ENCODE results near the gene ACVR1.

The ACVR1 gene

GRCh38 chr2:157747695-157748370, 128.3 kb downstream of the ACVR1 start:
- H3K4me3 ChIP-seq (ENCODE audit: low read depth, low read length) = no peak overlapping the region
- ChIA-PET POLR2A (interaction anchor here (0.6 to 1.4 kb wide), 4 partner anchors 14 to 129 kb away, joined by 3 to 5 read pairs (median 3); partner anchors contain the start of gene ACVR1), CTCF (interaction anchor here (1.3 to 1.8 kb wide), 2 partner anchors 441 to 443 kb away, joined by 3 to 5 read pairs; no protein-coding TSS in a partner anchor)
- peak; percentile 76 for DNase-seq (ENCODE audit: low read depth, low spot score)
- no peak for TF ChIP-seq CTCF (IDR thresholded peaks at IDR 0.05; ENCODE audit: insufficient read depth, low read length, missing control alignments)

- TF ChIP-seq CTCF (IDR thresholded peaks at IDR 0.05; ENCODE audit: insufficient read depth, low read length, missing control alignments) = no peak
- no peak overlapping the region for H3K4me3 ChIP-seq (ENCODE audit: low read depth, low read length)
- no peak for DNase-seq (ENCODE audit: low read depth, low spot score)
- ChIA-PET POLR2A (interaction anchor here (0.6 to 1.4 kb wide), 4 partner anchors 14 to 129 kb away, joined by 3 to 5 read pairs (median 3); partner anchors contain the start of gene ACVR1), CTCF (interaction anchor here (1.3 to 1.8 kb wide), 2 partner anchors 440 to 442 kb away, joined by 3 to 5 read pairs; no protein-coding TSS in a partner anchor)
Measured at GRCh38 chr2:157747280-157747679, 128.8 kb downstream of the ACVR1 start.

- ChIA-PET POLR2A (no interaction called here), CTCF (no interaction called here)
- DNase-seq (ENCODE audit: low read depth, low spot score) = peak; percentile 23
- TF ChIP-seq CTCF (IDR thresholded peaks at IDR 0.05; ENCODE audit: insufficient read depth, low read length, missing control alignments) = no peak
- H3K4me3 ChIP-seq (ENCODE audit: low read depth, low read length) = no peak overlapping the region
Measured at GRCh38 chr2:157746234-157746950, 129.7 kb downstream of the ACVR1 start.

GRCh38 chr2:157744571-157745076, 131.5 kb downstream of the ACVR1 start:
- CTCF ChIA-PET = no interaction called here
- no peak for DNase-seq (ENCODE audit: low read depth, low spot score)
- POLR2A ChIA-PET = no interaction called here
- no peak overlapping the region for H3K4me3 ChIP-seq (ENCODE audit: low read depth, low read length)
- no peak for TF ChIP-seq CTCF (IDR thresholded peaks at IDR 0.05; ENCODE audit: insufficient read depth, low read length, missing control alignments)

- no peak for TF ChIP-seq CTCF (IDR thresholded peaks at IDR 0.05; ENCODE audit: insufficient read depth, low read length, missing control alignments)
- POLR2A ChIA-PET = no interaction called here
- no peak overlapping the region for H3K4me3 ChIP-seq (ENCODE audit: low read depth, low read length)
- CTCF ChIA-PET = no interaction called here
- DNase-seq (ENCODE audit: low read depth, low spot score) = no peak
Measured at GRCh38 chr2:157743051-157743450, 133.1 kb downstream of the ACVR1 start.

- DNase-seq (ENCODE audit: low read depth, low spot score) = no peak
- POLR2A ChIA-PET = no interaction called here
- no peak overlapping the region for H3K4me3 ChIP-seq (ENCODE audit: low read depth, low read length)
- TF ChIP-seq CTCF (IDR thresholded peaks at IDR 0.05; ENCODE audit: insufficient read depth, low read length, missing control alignments) = no peak
- CTCF ChIA-PET = no interaction called here
Measured at GRCh38 chr2:157741819-157742484, 134.2 kb downstream of the ACVR1 start.
